Kidney (tissue), 14 donors: ENCODE results near the gene JAK3. TPM values are rescaled to one million over a fixed set of nuclear protein-coding genes. Genes with fewer than 3 reads are reported as not detected.

Source experiments
- DNase-seq, 5 donors: peaks; one replicate each; pipeline ENCODE4 v3.0.0-alpha.2; 2013 to 2020
- FAIRE-seq: peaks from 2 replicates; lab custom pipeline; 2012; peaks lifted over from hg19 to GRCh38; lab: Jason Lieb, UNC
- H3K27ac ChIP-seq, 2 donors: one replicate each; pipeline ENCODE4 v1.7.0; 2013; ENCODE audit warnings: low read depth in 2 of 2, low read length in 2 of 2, inconsistent platforms in 1 of 2
- H3K27me3 ChIP-seq: one replicate; pipeline ENCODE4 v1.7.1; 2013; ENCODE audit warnings: low read length, inconsistent platforms; ENCODE audit not compliant: control insufficient read depth, insufficient read depth
- H3K36me3 ChIP-seq, 3 donors: one replicate each; pipeline versions ENCODE4 v1.7.0 to v1.7.1; 2013; ENCODE audit warnings: low read length in 3 of 3, control low read depth in 1 of 3, inconsistent platforms in 1 of 3; ENCODE audit not compliant: insufficient read depth in 3 of 3, control insufficient read depth in 2 of 3
- H3K4me1 ChIP-seq, 3 donors: one replicate each; pipeline versions ENCODE4 v1.7.0 to v1.7.1; 2013; ENCODE audit warnings: low read length in 3 of 3, inconsistent platforms in 1 of 3, low read depth in 1 of 3; ENCODE audit not compliant: control insufficient read depth in 2 of 3, insufficient read depth in 2 of 3
- H3K4me3 ChIP-seq, 3 donors: one replicate each; pipeline versions ENCODE4 v1.7.0 to v1.8.1; 2013; ENCODE audit warnings: low read length in 3 of 3, control low read depth in 1 of 3, inconsistent platforms in 1 of 3
- H3K9ac ChIP-seq, 3 donors: one replicate each; pipeline versions ENCODE4 v1.7.0 to v1.7.1; 2013; ENCODE audit warnings: low read length in 3 of 3, control low read depth in 1 of 3, inconsistent platforms in 1 of 3
- H3K9me3 ChIP-seq, 3 donors: one replicate each; pipeline versions ENCODE4 v1.7.0 to v1.7.1; 2013; ENCODE audit warnings: low read length in 3 of 3, control low read depth in 1 of 3, inconsistent platforms in 1 of 3; ENCODE audit not compliant: control insufficient read depth in 2 of 3, insufficient read depth in 1 of 3
- CTCF ChIP-seq: IDR thresholded peaks from 3 replicates; pipeline ENCODE4 v1.5.1; 2012; ENCODE audit warnings: mild to moderate bottlenecking, moderate library complexity, borderline replicate concordance; ENCODE audit not compliant: insufficient read depth; ENCODE audit errors: extremely low read depth
- intact Hi-C: fragments of 100-400 bp; cut with DNase I; formaldehyde crosslinking; loops from one replicate; pipeline ENCODE4 v1.11.1; 2022
- polyA plus RNA-seq: library from polyadenylated mRNA; stranded (reverse); fragments of 350-450 nt; fragmentation: Illumina TruSeq; extraction: RNeasy Lipid Tissue Mini Kit (QIAGEN cat#74804); gene quantifications from one replicate; pipeline ENCODE4 v1.2.3, GENCODE V29; 2014; ENCODE audit warnings: low read depth, low replicate concordance; ENCODE audit not compliant: insufficient read depth
- total RNA-seq: library from RNA; stranded (reverse); fragmentation: NEBNext Ultra II Directional; extraction: Animal tissue kit (Norgen Biotek cat#: 25700); gene quantifications from one replicate; pipeline ENCODE4 v1.2.1, GENCODE V29; 2021
- donor health status: control.
- donor health status: control.
- donor health status: control.
- donor health status: control.
- donor health status: control.
- donor health status: DM: yes; HTN: yes; CAD: no.
- donor health status: Normal renal cell carcinoma (clear cell type).

Gene JAK3
- total and polyA plus RNA-seq, 2 donors from 2014 or later, result 3.5 to 30.8 TPM

DNA sequence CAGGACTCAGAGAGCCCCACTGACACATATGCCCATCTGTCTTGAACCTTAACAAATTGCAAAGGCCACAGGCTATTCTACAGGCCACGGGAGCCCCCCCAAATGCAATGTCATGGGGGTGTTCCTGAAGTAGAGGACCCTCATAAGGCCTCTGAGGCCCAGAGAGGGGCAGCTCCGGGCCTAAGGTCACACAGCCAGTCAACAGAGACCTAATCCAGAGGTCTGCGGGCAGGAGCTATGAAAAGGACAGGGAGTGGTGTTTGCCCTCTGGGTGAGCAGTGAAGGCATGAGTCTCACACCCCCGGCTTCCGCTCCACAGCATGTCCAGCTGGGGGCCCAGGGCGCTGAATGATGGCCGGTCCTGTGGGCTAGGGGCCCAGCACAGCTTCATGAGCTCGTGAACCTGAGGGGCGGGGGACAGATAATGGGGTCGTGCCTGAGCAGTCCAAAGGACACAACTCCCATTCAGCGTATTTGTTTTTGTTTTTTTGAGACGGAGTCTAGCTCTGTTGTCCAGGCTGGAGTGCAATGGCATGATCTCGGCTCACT lies 21.2 kb downstream of the JAK3 start:
- H3K27ac ChIP-seq, result no peak overlapping the region
- intact Hi-C loops, result no loop called here

DNA sequence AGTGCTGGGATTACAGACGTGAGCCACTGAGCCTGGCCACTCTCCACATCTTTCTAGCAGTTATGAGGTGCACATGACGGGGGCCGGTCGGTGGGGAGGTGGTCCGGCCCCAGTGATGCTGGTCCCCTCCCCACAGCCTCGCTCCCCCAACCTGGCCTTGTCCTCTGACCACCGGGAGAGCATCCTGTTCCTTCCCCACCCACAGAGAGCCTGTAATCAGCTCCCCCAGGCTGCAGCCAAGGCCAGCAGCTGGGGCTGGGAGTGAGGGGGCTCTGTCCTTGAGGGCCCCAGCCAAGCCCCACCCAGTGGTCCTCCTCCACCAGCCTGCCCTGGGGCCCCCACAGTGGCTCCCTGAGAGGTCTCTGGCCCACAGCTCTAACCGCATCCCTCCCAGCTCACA lies 23.4 kb downstream of the JAK3 start:
- no peak for DNase-seq
- Histone ChIP-seq H3K36me3 (no peaks in the 10 kb centered on the region), H3K4me3 (no peak overlapping the region), H3K9me3 (no peaks in the 10 kb centered on the region), H3K9ac (no peak overlapping the region), H3K27me3 (no peaks in the 10 kb centered on the region), H3K27ac (no peak overlapping the region), H3K4me1 (no peaks in the 10 kb centered on the region)
- intact Hi-C loops, result no loop called here
- TF ChIP-seq CTCF, result no peak
- no peak for FAIRE-seq

More for the DNA sequence above, 21.2 kb downstream of the JAK3 start:
- no peaks in the 10 kb centered on the region for H3K4me1 ChIP-seq
- no peak overlapping the region for H3K9ac ChIP-seq
- no peak for TF ChIP-seq CTCF
- H3K9me3 ChIP-seq, result no peaks in the 10 kb centered on the region
- no peak overlapping the region for H3K4me3 ChIP-seq
- FAIRE-seq, result no peak
- no peaks in the 10 kb centered on the region for H3K27me3 ChIP-seq
- DNase-seq, result no peak
- H3K36me3 ChIP-seq, result no peaks in the 10 kb centered on the region

DNA sequence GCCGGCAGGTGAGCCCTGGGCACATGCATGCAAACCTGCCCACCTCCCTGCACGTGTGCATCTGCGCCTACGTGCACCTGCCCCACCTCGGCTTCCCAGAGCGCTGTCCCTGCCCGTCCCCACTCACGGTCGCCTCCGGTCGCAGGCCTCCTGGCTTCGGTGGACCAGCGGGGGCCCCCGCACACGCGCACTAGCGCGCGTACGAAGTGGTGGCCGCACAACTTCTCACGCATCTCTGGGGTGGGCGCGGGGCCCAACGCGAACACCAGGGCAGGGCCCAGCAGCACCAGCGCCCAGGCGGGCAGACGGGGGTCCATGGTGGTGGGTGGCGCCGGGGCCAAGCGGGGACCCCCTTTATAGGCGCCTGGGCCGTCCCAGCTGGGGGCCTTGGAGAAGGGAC lies 26.6 kb downstream of the JAK3 start, which contains the start of gene INSL3:
Gene INSL3 (minus strand): TSS at position 330 of the 400 bp plus-strand sequence. CDS start 13 bp downstream, at position 317.
- no peak within 1 kb of the TSS for H3K9ac ChIP-seq
- no peaks in the 10 kb centered on the region for H3K9me3 ChIP-seq
- H3K27me3 ChIP-seq, result no peaks in the 10 kb centered on the region
- H3K36me3 ChIP-seq, result no peaks in the 10 kb centered on the region
- intact Hi-C loops, result no loop called here
- H3K27ac ChIP-seq, result no peak within 1 kb of the TSS
- DNase-seq (no peak), FAIRE-seq (no peak)
- TF ChIP-seq CTCF, result no peak
- H3K4me1 ChIP-seq, result no peaks in the 10 kb centered on the region
- no peak within 1 kb of the TSS for H3K4me3 ChIP-seq
